H1 (cell line): ENCODE measurements around the gene KPNA6. TPM values are rescaled to one million over a fixed set of nuclear protein-coding genes. Genes with fewer than 3 reads are reported as not detected.
A peak's percentile ranks its signal among the peaks of the same experiment; 100 is the strongest.

Source experiments
- CTCF ChIA-PET: fragments of 300-600 bp; sonication (Branson Sonifier 250); formaldehyde crosslinking; loops from one replicate; lab custom pipeline; 2021; ENCODE audit not compliant: partially characterized antibody; lab: Charles Lee
- POLR2A ChIA-PET: fragments of 300-600 bp; sonication (Branson Sonifier 250); formaldehyde crosslinking; loops from one replicate; lab custom pipeline; 2021; ENCODE audit warnings: inconsistent platforms; ENCODE audit not compliant: partially characterized antibody; lab: Charles Lee
- DNase-seq, 2 experiments: peaks; one replicate each; pipeline versions ENCODE4 v3.0.0 to v3.0.0-alpha.2; 2010 to 2022; ENCODE audit warnings: low spot score in 2 of 2, low read depth in 1 of 2, mixed read lengths in 1 of 2
- FAIRE-seq: peaks from 2 replicates; lab custom pipeline; 2011; peaks lifted over from hg19 to GRCh38; lab: Jason Lieb, UNC
- H2AFZ ChIP-seq: 2 replicates; pipeline ENCODE4 v1.8.1; 2012; ENCODE audit warnings: low read length, inconsistent platforms
- H2AK5ac ChIP-seq: 2 replicates; pipeline ENCODE4 v1.6.1; 2013; ENCODE audit warnings: low read depth, low read length
- H2BK120ac ChIP-seq: replicated peaks from 2 replicates; pipeline ENCODE3; 2013; ENCODE audit warnings: low read depth, low read length, inconsistent platforms
- H2BK12ac ChIP-seq: 2 replicates; pipeline ENCODE4 v1.6.1; 2013; ENCODE audit warnings: low read depth, low read length
- H2BK15ac ChIP-seq: 2 replicates; pipeline ENCODE4 v1.6.1; 2013; ENCODE audit warnings: low read length
- H2BK20ac ChIP-seq: 2 replicates; pipeline ENCODE4 v1.6.1; 2013; ENCODE audit warnings: low read length
- H2BK5ac ChIP-seq: 2 replicates; pipeline ENCODE4 v1.6.1; 2013; ENCODE audit warnings: low read depth, low read length
- H3K14ac ChIP-seq: 2 replicates; pipeline ENCODE4 v1.6.1; 2013; ENCODE audit warnings: inconsistent platforms; ENCODE audit not compliant: insufficient read length
- H3K18ac ChIP-seq: 2 replicates; pipeline ENCODE4 v1.6.1; 2013; ENCODE audit warnings: low read length; ENCODE audit errors: extremely low read depth
- H3K23ac ChIP-seq: 2 replicates; pipeline ENCODE4 v1.6.1; 2013; ENCODE audit warnings: inconsistent platforms; ENCODE audit not compliant: insufficient read length
- H3K23me2 ChIP-seq: 2 replicates; pipeline ENCODE4 v1.6.1; 2013; ENCODE audit warnings: low read depth, low read length
- H3K27ac ChIP-seq: 2 replicates; pipeline ENCODE4 v1.6.1; 2011; ENCODE audit warnings: low read depth, low read length, inconsistent platforms
- H3K27me3 ChIP-seq, 4 experiments: replicated peaks in 1 of 4; 1 replicate in 1 of 4; 2 replicates in 3 of 4; pipeline versions ENCODE4 v1.6.1 to v1.8.1; 2011 to 2013; ENCODE audit warnings: low read length in 3 of 4, mild to moderate bottlenecking in 3 of 4, inconsistent platforms in 2 of 4, mixed read lengths in 2 of 4, moderate library complexity in 1 of 4; ENCODE audit not compliant: control insufficient read depth in 3 of 4, insufficient read depth in 3 of 4; ENCODE audit errors: extremely low read depth in 1 of 4
- H3K36me3 ChIP-seq, 4 experiments: 2 replicates each; pipeline versions ENCODE4 v1.6.1 to v1.8.1; 2011 to 2013; ENCODE audit warnings: mild to moderate bottlenecking in 4 of 4, low read length in 3 of 4, moderate library complexity in 2 of 4, control low read depth in 1 of 4, inconsistent platforms in 1 of 4; ENCODE audit not compliant: insufficient read depth in 4 of 4, control insufficient read depth in 2 of 4
- H3K4ac ChIP-seq: replicated peaks from 2 replicates; pipeline ENCODE3; 2013; ENCODE audit warnings: low read length, low read depth, mixed read lengths, inconsistent platforms; ENCODE audit not compliant: insufficient read length
- H3K4me1 ChIP-seq, 4 experiments: replicated peaks in 1 of 4; 1 replicate in 1 of 4; 2 replicates in 3 of 4; pipeline versions ENCODE4 v1.6.1 to v1.8.1; 2011 to 2013; ENCODE audit warnings: low read length in 3 of 4, inconsistent platforms in 2 of 4, mixed read lengths in 1 of 4; ENCODE audit not compliant: insufficient read depth in 4 of 4, control insufficient read depth in 3 of 4
- H3K4me2 ChIP-seq, 2 experiments: 2 replicates each; pipeline versions ENCODE4 v1.6.1 to v1.8.1; 2011 to 2013; ENCODE audit warnings: low read depth in 2 of 2, low read length in 2 of 2, control low read depth in 1 of 2, inconsistent platforms in 1 of 2, mild to moderate bottlenecking in 1 of 2; ENCODE audit not compliant: insufficient read depth in 1 of 2
- H3K4me3 ChIP-seq, 4 experiments: fragments of 200-600, 300-600 bp in 1 of 4; sonication (generic), shearing (Covaris generic), sonication (Bioruptor Twin) in 1 of 4; 2 replicates each; pipeline versions ENCODE4 v1.5.1 to v1.8.1; 2011 to 2016; ENCODE audit warnings: low read length in 4 of 4, low read depth in 3 of 4, control low read depth in 2 of 4, inconsistent platforms in 2 of 4, mild to moderate bottlenecking in 2 of 4, mixed read lengths in 1 of 4, moderate library complexity in 1 of 4; ENCODE audit not compliant: insufficient read depth in 2 of 4; ENCODE audit errors: extremely low read depth in 1 of 4
- H3K56ac ChIP-seq: replicated peaks from 2 replicates; pipeline ENCODE3; 2013; ENCODE audit warnings: low read depth, mild to moderate bottlenecking, mixed read lengths, low read length, inconsistent platforms; ENCODE audit not compliant: insufficient read length
- H3K79me1 ChIP-seq: 2 replicates; pipeline ENCODE4 v1.6.1; 2013; ENCODE audit warnings: low read depth, low read length, control low read depth
- H3K79me2 ChIP-seq, 2 experiments: 2 replicates each; pipeline versions ENCODE4 v1.6.1 to v1.8.1; 2012 to 2013; ENCODE audit warnings: low read length in 2 of 2, mild to moderate bottlenecking in 2 of 2, inconsistent platforms in 1 of 2; ENCODE audit not compliant: insufficient read depth in 2 of 2, control insufficient read depth in 1 of 2
- H3K9ac ChIP-seq, 4 experiments: replicated peaks in 1 of 4; 1 replicate in 1 of 4; 2 replicates in 3 of 4; pipeline versions ENCODE4 v1.6.1 to v1.8.1; 2011 to 2013; ENCODE audit warnings: low read depth in 3 of 4, low read length in 3 of 4, control low read depth in 2 of 4, mild to moderate bottlenecking in 2 of 4, moderate library complexity in 2 of 4, inconsistent platforms in 1 of 4; ENCODE audit errors: extremely low read depth in 1 of 4
- H3K9me3 ChIP-seq, 2 experiments: 2 replicates each; pipeline versions ENCODE4 v1.6.1 to v1.8.1; 2012 to 2013; ENCODE audit warnings: mild to moderate bottlenecking in 2 of 2, moderate library complexity in 2 of 2, control low read depth in 1 of 2, inconsistent platforms in 1 of 2, low read depth in 1 of 2, low read length in 1 of 2, mixed read lengths in 1 of 2; ENCODE audit not compliant: insufficient read depth in 2 of 2
- H4K20me1 ChIP-seq, 2 experiments: replicated peaks in 1 of 2; 2 replicates each; pipeline versions ENCODE3 to v1.8.1; 2011 to 2013; ENCODE audit warnings: inconsistent platforms in 2 of 2, low read length in 2 of 2, mild to moderate bottlenecking in 1 of 2; ENCODE audit not compliant: insufficient read depth in 2 of 2, control insufficient read depth in 1 of 2
- H4K5ac ChIP-seq: 2 replicates; pipeline ENCODE4 v1.6.1; 2013; ENCODE audit warnings: low read length, low read depth, mixed read lengths, inconsistent platforms; ENCODE audit not compliant: insufficient read length
- H4K8ac ChIP-seq: 2 replicates; pipeline ENCODE4 v1.8.0; 2013; ENCODE audit warnings: mild to moderate bottlenecking, moderate library complexity, low read length, inconsistent platforms; ENCODE audit not compliant: insufficient read depth; ENCODE audit errors: extremely low read depth
- H4K91ac ChIP-seq: replicated peaks from 2 replicates; pipeline ENCODE3; 2013; ENCODE audit warnings: low read length, mixed read lengths, inconsistent platforms; ENCODE audit not compliant: insufficient read length
- SP1 ChIP-seq: IDR thresholded peaks from 2 replicates; pipeline ENCODE4 v1.6.1; 2011; ENCODE audit warnings: low read depth, low read length
- WGBS, 2 experiments: shearing (Covaris generic) in 1 of 2; methylation state at CpG; one replicate each; pipeline versions ENCODE4 v1.1.6 to v1.1.7; 2013 to 2015; ENCODE audit warnings: low lambda C conversion rate in 2 of 2, mixed read lengths in 2 of 2, inconsistent platforms in 1 of 2, low coverage in 1 of 2, missing lambda C conversion rate in 1 of 2; ENCODE audit not compliant: insufficient replicate concordance in 2 of 2, insufficient coverage in 1 of 2, insufficient read length in 1 of 2; ENCODE audit errors: extremely low coverage in 1 of 2, missing lambda C conversion rate in 1 of 2; 5-methylcytosine and 5-hydroxymethylcytosine counted together
- polyA plus RNA-seq, 7 experiments: library from polyadenylated mRNA; depleted of rRNA in 3 of 7; stranded (reverse) in 5 of 7; unstranded in 2 of 7; fragments of >200 nt in 5 of 7; fragments of 200-250 nt in 2 of 7; gene quantifications; 1 replicate in 5 of 7; 2 replicates in 1 of 7; 4 replicates in 1 of 7; pipeline versions ENCODE4 v1.2.1 to v1.2.3, GENCODE V29; 2011 to 2013; ENCODE audit warnings: missing spikeins in 2 of 7, mixed read lengths in 2 of 7
- total RNA-seq: library from RNA; stranded (reverse); fragmentation: NEBNext Ultra II Directional; extraction: Animal tissue kit (Norgen Biotek cat#: 25700); gene quantifications from 2 replicates; pipeline ENCODE4 v1.2.1, GENCODE V29; 2021

Gene KPNA6
- total and polyA plus RNA-seq, 2 of the 8 experiments (the other 6 are each of a cell fraction or from before 2014, with no cell fraction given) = 24.2 to 120 TPM

- Histone ChIP-seq H4K5ac (peak overlapping the region; percentile 16), H4K8ac (peak overlapping the region; percentile 99), H3K79me1 (peaks cover 4% of the 10 kb centered on the region; the same call in 1 of the 2 replicates), H2BK120ac (no peak overlapping the region), H2BK20ac (no peak overlapping the region), H3K4me1 (peaks cover 0 to 16% (median 7%) of the 10 kb centered on the region in 4 experiments; a peak in 6 of 7 replicates), H3K4ac (peak overlapping the region; percentile 47), H3K27me3 (no peaks in the 10 kb centered on the region; a peak in 1 of 7 replicates), H3K36me3 (peaks cover 6 to 19% (median 8%) of the 10 kb centered on the region in 4 experiments; a peak in 6 of 8 replicates), H3K4me2 (peak overlapping the region; percentile 85 to 98), H3K23ac (no peak overlapping the region), H2AK5ac (peak overlapping the region; percentile 7; the same call in 1 of the 2 replicates), H3K18ac (peak overlapping the region; percentile 72), H3K27ac (peak overlapping the region; percentile 95), H3K9me3 (no peaks in the 10 kb centered on the region), H2BK12ac (0 out of 2 replicates have a peak overlapping the region, but pooled peaks have one; percentile 87), H2BK15ac (peak overlapping the region; percentile 6; the same call in 1 of the 2 replicates), H3K79me2 (peaks cover 7 to 13% of the 10 kb centered on the region in 2 experiments), H2AFZ (peak overlapping the region; percentile 25; the same call in 1 of the 2 replicates), H4K91ac (peak overlapping the region; percentile 71), H4K20me1 (peaks cover 4% of the 10 kb centered on the region in 2 experiments), H3K56ac (peak overlapping the region; percentile 32), H3K23me2 (peaks cover 9% of the 10 kb centered on the region; the same call in 1 of the 2 replicates), H2BK5ac (peak overlapping the region; percentile 99), H3K9ac (peak overlapping the region; percentile 72 to 94 (median 90)), H3K4me3 (peak overlapping the region; percentile 73 to 90 (median 80)), H3K14ac (no peak overlapping the region)
- ChIA-PET CTCF (interaction anchor here (0.6 to 4.9 kb wide), 7 partner anchors 10 to 1191 kb away, joined by 3 to 28 read pairs (median 3); partner anchors contain the start of gene KPNA6), POLR2A (interaction anchor here (0.6 to 5.5 kb wide), 14 partner anchors 9 to 1777 kb away, joined by 3 to 64 read pairs (median 6); partner anchors contain the start of genes KPNA6 and TXLNA)
- TF ChIP-seq SP1 = no peak
- FAIRE-seq (no peak), DNase-seq (no peak)
- WGBS, 2 experiments = 31% methylated on average over 14 of the region's 14 CpGs; no CpG with 5 or more reads in 1 of the 2 experiments
Observed at GRCh38 chr1:32071758-32072621, 35.9 kb upstream of the KPNA6 start.
